NCI-H226 (cell line): Measurements from ENCODE around the gene SCRN1.
A peak's percentile ranks its signal among the peaks of the same experiment; 100 is the strongest.

Source experiments
- DNase-seq: peaks from one replicate; pipeline ENCODE4 v3.0.0-alpha.2; 2015

SCRN1 gene, protein sequence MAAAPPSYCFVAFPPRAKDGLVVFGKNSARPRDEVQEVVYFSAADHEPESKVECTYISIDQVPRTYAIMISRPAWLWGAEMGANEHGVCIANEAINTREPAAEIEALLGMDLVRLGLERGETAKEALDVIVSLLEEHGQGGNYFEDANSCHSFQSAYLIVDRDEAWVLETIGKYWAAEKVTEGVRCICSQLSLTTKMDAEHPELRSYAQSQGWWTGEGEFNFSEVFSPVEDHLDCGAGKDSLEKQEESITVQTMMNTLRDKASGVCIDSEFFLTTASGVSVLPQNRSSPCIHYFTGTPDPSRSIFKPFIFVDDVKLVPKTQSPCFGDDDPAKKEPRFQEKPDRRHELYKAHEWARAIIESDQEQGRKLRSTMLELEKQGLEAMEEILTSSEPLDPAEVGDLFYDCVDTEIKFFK

DNA sequence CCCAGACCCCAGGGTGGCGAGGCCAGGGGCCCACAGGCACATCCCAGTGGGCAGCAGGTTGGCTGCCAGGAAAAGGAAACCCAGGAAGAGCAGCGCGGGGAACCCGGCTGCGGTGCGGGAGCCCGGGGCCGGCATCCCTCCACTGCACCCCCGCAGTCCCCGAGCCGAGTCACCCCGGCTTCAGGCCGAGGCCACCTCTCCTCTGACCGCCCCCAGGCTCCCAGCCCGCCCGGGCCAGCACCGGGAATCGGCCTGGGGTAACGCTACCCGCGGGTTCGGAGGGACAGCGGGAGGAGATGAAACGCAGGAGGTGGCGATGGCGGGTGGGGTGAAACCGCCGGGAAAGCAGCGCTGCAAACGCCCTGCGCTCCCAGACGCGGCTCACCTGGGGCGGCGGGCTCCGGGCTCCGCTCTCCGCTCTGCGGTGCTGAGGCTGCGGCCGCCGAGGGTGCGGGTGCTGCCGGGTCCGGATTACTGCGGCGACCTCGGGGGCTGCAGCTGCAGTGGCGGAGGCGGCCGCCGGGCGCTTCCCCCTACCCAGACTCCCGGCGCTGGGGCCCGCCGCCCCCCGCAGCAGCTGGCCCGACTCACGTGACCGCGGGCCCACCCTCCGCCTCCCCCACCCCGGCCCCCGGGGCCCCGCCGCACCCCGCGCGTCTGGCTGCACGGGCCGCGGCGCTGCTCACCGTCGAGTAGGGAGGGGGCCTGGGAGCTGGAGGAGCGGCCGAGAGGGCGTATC lies at the start of gene SCRN1:
TSS of gene SCRN1 (minus strand) at position 545 of the 739 bp plus-strand sequence. CDS start 20,734 bp downstream, outside the sequence.
- DNase-seq: no peak

DNA sequence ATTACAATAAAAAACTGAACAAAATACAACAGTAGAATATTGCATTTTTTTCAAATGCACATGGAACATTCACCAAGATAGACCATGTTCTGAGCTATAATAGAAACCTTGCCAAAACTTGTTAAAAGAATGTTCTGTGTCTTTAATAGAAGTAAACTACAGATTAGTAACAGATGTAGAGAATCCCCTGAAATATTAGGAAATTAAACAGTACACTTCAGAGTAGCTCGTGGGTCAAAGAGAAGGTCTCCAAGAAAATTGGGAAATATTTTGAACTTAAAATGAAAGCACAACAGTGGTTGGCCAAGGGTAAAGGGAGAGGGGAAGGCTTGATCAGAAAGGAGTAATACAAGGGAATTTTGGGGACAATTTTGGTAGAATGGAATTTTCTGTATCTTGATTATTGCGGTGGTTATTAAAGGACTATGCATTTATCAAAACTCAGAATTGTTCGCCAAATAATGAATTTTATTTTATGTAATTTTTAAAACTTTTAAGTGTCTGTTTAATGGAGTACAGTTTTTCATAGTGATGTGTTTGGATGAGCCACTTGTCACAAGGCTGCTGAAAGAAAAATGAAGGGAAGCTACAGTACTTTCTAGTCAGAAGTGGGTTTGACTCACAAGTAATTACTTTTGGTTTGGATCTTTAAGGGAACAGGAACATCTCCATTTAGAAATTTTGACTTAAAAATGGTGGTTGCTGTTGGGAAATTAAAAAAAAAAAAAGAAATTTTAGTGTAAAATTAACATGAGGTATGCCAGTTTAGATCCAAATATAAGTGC lies 48.8 kb upstream of the SCRN1 start:
- no peak for DNase-seq

DNA sequence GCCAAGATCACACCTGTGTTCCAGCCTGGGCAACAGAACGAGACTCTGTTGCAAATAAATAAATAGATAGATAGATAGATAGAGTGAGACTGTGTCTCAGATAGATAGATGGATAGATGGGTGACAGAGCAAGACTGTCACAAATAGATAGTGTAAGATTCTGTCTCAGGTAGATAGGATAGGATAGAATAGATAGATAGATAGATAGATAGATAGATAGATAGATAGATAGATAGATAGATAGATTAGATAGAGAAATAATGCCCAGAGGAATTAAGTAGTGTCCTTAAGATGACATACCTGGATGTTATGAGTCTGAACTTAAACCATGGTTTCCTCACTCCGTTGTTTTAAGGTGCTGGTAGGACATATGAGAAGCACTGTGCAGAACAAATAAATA lies 46.6 kb upstream of the SCRN1 start:
- no peak for DNase-seq

DNA sequence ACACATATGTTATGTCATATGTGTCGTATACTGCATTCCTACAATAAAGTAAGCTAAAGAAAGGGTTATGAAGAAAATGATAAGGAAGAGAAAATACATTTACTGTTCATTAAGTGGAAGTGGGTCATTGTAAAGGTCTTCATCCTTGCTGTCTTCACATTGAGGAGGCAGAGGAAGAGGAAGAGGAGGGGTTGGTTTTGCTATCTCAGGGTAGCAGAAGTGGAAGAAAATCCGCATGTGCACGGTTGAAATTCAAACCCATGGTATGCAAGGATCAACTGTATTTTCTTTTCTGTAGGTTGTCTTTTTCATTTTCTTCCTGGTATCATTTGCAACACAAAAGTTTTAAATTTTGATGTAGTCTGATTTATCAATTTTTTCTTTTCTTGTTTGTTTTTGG lies 44.9 kb upstream of the SCRN1 start:
- no peak for DNase-seq

DNA sequence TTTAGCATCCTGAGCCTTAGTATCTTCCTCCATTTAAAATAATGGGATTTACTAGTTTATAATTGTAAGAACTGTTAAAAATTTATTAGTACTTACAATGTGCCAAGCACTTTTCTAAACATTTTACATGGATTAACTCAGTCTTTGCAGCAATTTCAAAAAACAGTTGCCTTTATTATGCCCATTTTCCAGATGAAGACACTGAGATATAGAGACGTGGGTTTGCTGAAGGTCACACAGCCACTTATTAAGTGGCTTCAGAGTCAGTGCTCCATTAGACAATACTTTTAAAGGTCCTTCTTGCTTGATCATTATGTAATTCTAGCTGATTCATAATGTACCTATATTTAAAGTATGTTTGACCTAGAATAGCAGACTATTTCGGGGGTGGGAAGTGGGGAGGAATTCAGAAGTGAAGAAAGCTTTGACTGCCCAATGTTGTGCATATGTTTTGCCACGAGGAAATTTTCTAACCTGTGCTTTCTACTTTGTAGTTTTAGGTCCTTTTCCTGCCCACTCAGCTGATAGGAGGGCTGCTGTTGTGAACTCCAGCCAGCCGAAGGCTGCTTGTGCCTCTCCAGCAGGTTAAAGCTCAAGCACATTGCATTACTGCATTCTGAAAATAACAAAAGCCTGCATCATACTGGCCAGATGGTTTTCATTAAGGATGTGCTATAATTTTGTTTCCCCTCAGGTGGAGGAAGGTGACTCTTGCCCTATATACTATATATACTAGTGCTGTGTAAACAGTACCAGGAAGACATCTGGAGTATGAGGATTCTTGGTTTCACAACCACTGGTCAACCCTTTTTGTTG lies 42.9 kb upstream of the SCRN1 start:
- DNase-seq: no peak

DNA sequence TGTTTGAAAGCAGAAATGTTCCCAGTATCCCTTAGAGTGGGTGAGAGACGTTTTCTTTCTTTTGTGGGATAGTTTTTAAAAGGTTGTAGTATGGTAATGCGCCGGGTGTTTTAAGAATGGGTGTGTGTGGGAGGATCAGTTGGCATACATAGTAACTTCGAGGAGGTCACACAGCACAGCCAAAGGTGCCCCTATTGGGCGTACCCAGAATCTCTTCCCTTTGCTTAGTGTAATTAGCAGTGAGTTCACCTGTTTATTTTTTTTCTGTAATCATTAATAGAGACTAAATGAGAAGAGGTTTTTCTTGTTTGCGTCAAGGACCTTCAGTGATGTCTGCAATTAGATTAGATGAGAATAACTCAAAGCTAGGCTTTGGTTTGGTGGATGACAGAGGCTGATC lies 40.1 kb upstream of the SCRN1 start:
- DNase-seq: no peak

DNA sequence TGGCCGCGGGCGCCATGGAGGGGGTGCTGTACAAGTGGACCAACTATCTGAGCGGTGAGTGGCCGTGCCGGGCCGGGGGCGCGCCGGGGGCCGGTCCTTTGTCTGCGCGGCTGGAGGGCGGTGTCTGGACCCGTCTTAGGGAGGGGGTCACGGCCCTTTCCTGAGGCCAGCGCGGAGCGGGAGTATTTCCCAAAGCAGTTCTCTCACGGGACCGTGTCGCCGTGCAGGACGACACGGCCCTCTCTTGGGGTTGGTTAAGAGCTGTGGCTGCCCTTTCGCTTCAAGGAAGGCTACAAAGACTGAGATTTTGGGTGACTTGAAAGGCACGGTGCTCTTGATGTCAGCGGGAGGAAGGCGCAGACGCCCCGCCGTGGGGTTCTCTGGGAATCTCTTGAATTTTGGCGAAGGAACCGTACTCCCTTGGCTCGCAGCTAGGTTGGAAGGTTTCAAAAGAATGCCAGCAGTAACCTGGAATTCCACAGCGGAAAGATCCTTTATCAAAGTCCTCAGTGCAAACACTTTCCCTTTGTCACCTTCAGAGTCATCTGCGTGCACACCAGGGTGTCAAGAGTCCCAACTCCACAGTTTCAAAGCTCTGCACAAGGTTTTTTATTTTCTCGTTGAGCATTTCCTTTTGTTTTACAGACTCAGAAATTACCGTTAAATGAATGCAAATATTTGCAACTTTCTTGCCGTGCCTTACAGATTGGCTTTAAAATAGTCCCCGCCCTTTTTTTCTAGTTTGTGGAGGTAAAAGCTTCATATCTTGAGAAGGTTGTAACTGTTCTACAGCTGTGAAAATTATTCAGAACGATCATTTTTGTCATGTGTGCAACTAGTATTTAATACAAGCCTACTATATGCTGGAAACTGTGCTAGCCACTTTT lies 39.4 kb upstream of the SCRN1 start:
- peak; percentile 56 for DNase-seq

DNA sequence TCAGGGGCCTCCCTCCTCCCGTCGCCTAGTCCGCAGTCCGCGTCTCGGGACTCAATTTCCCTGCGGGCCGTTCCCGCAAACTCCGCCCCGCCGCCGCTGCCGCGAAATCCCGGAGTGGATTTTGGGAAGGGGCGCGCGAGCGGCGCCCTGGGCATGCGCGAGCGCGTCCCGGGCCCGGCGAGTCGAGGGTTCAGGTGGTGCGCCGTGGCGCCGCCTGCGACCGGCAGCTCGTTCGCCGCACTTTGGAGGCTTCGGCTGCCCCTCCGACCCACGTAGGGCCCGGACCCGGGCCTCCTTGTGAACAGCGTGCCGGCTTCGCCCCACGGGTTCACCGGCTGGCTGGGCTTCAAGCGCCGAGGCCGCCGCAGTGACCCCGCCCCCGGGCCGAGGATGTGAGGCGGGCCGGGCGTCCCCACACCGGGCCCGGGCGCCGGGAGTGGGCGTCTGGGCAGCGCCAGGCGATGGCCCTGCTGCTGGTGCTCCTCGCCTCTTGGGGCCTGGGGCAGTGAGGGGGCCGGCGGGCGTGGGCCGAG lies 38.7 kb upstream of the SCRN1 start, which contains the start of gene PLEKHA8:
TSS of gene PLEKHA8 (plus strand) at position 197 of the 533 bp plus-strand sequence. CDS start 351 bp downstream, outside the sequence.
- DNase-seq: peak; percentile 84

DNA sequence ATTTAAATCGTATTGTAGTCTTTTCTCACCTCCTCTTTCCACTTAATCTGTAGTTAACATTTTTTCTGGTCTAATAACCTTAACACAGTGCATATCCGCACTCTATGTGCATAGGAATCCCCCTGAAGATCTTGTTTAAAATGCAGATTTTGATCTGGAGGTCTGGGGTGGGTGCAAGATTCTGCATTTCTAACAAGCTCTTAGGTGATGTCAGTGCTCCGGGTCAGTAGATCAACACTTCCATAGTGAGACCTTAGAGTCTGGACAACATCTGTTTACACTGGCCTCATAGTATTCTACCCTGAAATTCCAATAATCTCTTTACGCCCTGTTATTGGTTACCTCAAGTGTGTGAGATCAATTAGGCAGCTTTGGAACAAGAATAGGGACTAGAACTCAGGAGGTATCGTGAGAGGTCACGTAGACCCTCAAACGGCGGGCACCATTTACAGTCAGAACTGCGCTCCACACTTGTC lies 38.2 kb upstream of the SCRN1 start:
- peak; percentile 18 for DNase-seq

DNA sequence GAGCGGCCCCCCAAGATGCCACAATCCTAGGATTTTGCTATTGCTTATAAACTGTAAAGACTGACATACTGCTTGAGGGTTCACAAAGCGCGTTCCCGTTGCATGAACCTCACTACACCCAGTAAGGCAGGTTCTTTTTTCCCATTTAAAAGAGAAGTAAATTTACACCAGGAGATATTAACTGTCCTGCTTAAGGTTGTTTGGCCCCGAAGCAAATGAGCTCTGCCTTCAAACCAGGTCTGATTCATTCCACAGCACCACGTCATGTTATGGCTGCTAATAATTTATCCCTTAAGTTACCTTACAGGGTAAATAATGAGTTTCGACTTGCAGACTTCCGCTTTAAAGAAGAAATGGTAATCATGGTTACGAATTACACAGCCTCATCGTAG lies 37.5 kb upstream of the SCRN1 start:
- peak; percentile 72 for DNase-seq

DNA sequence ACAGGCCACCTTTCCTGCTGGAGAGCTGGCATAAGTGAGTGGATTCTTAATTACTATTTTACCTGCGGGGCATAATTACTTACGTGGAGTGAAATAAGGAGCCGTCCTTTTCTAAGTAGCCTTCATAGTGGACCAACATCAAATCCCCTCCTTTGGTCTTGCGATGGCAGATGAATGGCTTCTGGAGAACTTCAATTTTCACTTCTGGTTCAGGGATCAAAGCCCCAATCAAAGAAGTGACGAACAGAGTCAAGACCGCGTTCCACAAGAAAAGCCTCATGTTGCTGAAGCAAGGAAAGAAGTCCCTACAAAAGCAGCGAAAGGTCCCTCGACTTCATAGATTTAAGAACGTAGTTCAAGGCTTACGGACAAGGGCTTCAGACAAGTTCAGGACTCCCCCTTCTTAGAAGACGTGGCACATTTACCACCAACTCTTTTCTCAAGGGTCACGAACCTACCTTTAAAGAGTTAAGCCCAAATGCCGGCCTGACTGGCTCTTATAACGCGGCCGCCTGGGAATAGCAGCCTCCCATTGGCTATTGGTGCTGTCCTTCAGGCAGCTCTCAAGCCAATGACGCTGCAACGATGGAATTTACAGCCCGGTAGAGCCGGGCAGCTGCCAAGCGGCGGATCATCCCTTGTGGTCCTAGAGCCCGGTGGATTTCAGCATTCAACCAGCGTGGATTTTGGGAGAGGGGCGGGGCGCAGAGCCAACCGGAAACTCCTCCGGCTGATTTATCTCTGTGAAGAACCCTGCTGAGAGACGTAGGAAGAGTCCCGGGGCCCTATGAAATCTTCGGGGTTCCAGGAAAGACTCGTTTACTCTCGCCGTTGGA lies 36.8 kb upstream of the SCRN1 start, which contains the start of gene FKBP14:
TSS of gene FKBP14 (minus strand) at position 474 of the 836 bp plus-strand sequence. CDS start at position 280, 194 bp downstream.
- DNase-seq: peak; percentile 100

DNA sequence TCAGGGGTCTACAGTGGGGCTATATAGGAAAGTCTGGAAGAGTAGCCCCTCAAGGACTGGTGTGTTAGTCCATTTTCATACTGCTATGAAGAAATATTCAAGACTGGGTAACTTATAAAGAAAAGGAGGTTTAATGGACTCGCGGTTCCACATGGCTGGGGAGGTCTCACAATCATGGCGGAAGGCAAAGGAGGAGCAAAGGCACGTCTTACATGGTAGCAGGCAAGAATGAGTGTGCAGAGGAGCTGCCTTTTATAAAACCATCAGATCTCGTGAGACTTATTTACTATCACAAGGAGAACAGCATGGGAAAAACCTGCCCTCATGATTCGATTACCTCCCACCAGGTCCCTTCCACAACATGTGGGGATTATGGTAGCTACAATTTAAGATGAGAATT lies 33.9 kb upstream of the SCRN1 start:
- DNase-seq: no peak

DNA sequence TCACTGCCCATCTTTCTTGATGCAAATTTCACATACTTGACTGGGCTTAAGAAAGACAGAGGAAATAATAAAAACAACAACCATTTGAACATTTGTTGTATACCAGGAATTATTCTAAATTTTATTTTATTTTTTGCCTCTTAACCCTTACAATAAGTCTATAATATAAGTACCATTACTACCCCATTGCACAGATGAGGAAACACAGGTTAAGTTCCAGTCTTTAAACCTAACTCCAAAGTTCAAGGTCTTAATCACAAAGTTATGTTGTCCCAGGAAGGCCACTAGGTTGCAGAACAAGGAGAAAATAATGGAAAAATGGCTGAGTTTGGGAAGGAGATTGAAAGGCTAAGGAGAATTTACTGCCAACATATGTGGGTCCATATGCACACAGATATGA lies 33.4 kb upstream of the SCRN1 start:
- DNase-seq: no peak

DNA sequence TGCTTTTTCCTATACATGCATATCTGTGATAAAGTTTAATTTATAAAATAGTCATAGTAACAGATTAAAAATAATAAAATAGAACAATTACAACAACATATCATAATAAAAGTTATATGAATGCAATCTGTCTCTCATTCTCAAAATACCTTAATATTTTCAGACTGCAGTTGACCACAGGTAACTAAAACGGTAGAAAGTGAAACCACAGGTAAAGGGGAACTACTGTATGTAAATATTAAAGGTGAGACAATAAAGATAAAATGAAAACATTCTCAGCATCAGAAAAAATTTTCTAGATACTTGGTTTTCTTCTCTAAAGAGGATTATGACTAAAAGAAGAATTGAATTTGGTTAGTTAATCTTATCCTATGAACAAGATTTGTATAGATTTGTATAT lies 30.9 kb upstream of the SCRN1 start:
- no peak for DNase-seq

DNA sequence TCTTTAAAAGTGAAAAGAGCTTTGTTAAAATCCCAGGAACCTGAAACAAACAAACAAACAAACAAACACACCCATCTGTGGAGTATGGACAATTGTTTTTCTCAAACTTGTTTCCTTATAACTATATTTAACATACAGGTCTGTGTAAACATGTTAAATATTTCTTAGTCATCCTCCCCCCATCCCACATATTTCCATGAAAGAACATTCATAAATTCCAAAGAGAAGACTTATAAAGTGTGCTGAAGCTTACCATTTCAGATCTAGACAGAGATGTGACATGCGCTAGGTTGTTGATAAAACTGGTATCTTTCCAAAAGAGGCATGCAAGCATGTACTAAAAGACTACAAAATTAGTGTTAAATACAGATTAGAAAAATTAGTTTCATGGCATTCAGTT lies 30.4 kb upstream of the SCRN1 start:
- DNase-seq: no peak

DNA sequence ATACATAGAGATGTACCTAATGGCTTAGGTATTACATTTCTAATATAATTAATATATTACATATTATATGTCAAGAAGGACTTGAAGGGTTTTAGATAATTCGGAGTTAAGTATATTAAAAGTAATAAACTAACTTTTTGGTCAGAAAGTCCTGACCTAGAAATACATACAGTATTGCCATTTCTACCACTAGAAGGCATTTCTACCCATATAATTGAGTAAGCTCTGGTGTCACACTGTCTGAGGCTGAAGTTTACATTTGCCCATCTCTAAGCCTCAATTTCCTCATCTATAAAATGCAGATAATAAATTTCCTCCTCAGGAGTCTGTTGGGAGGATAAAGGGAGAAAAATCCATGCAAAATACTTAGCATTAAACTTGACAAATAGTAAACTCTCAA lies 29.8 kb upstream of the SCRN1 start:
- DNase-seq: no peak

DNA sequence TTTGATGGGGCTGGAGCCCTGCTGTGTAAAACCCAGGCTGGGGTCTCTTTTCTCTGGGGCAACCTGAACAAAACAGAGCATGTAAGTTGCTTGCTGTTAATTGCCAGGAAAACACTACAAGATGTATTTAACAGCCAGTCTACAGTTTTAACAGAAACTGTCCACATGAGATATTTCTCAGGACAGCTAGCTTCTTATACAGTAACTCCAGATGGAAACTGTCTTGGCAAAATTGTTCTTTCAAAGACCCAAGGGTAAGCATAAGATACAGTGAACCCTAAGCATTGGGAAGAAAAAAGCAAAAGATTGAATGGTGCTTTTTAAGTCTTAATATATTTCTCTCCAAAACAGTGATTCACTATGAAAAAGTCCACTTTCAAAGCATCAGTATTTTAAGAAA lies 28.9 kb upstream of the SCRN1 start:
- no peak for DNase-seq

DNA sequence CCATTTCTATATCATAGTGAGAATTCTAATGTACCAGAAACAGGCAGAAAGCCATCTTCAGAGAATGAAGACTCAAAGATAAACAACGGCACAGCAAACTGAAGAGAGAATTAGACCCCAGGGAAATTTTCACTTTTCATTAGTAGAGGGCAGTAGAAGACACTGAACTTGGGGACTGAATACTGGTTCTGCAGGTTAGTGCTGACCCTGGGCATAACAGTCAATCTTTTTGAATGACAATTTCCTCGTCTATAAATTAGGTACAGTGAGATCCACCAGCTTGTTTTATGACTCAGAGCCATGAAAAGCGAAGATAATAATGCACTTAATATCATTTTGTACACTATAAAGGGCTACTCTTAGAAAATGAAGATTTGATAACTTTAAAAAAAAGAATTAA lies 23.2 kb upstream of the SCRN1 start:
- DNase-seq: no peak

DNA sequence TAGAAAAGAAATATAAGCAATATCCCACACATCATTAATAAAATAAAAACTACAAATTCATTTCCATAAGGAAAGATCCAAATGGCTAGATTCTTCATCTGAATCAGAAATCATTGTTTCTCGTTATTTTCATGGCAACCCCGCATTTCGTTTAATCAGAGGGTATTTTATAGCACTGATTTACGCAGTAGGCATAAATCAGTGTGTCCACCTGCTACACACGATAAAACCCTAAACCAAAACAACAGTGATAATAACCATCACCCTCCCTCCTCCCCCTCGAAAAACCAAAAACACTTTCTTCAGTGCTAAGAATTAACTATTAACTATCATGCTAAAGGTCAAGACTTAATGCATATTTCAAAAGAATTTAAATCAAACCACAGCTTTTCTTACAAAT lies 20.4 kb upstream of the SCRN1 start:
- no peak for DNase-seq

DNA sequence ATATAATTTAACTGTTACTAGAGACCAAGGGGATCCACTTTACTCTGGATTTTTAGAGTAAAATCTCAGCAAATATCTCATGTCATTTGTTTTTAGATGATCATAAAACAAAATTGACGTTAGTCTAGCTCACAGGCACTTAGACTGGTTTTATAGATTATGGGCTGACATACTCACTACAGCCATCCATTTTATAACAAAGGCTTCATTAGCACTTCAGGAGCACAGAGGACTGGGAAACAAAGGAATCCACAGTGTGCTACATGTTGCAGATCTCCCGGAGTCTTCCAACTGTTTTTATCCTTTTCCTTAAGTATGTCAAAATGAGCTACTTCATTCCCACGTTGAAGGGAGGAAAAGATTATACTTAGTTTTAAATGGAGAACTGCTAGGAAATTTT lies 15.9 kb upstream of the SCRN1 start:
- DNase-seq: no peak
